Loucy (cell line): ENCODE results near the gene NETO2.
"Not testable (repeated sequence)": the region's sequence is repeated elsewhere in the genome, so short reads cannot be mapped to it uniquely, and the experiment has no call there.

Source experiments
- H2AFZ ChIP-seq: fragments of 200-600 bp; sonication (generic); 2 replicates; pipeline ENCODE4 v1.6.0; 2016; ENCODE audit warnings: antibody characterized with exemption, mild to moderate bottlenecking, low read length, moderate library complexity
- H3F3A ChIP-seq: fragments of 200-600 bp; 2 replicates; pipeline ENCODE4 v1.6.0; 2016; ENCODE audit warnings: antibody characterized with exemption, low read depth, mild to moderate bottlenecking
- H3K27me3 ChIP-seq: fragments of 200-600 bp; sonication (generic); 2 replicates; pipeline ENCODE4 v1.6.1; 2014; ENCODE audit warnings: low read length, mild to moderate bottlenecking; ENCODE audit not compliant: insufficient read depth, poor library complexity, severe bottlenecking
- H3K36me3 ChIP-seq: fragments of 200-600 bp; sonication (generic); 2 replicates; pipeline ENCODE4 v1.6.1; 2016; ENCODE audit warnings: low read length; ENCODE audit not compliant: insufficient read depth
- H3K4me1 ChIP-seq: fragments of 200-600 bp; sonication (generic); 2 replicates; pipeline ENCODE4 v1.5.1; 2014; ENCODE audit warnings: low read length, mild to moderate bottlenecking; ENCODE audit not compliant: insufficient read depth, poor library complexity, severe bottlenecking
- H3K4me2 ChIP-seq: fragments of 200-600 bp; sonication (generic); 2 replicates; pipeline ENCODE4 v1.6.0; 2014; ENCODE audit warnings: antibody characterized with exemption, low read length, low read depth, mild to moderate bottlenecking; ENCODE audit not compliant: poor library complexity, severe bottlenecking
- H3K4me3 ChIP-seq: fragments of 200-600 bp; sonication (generic); 2 replicates; pipeline ENCODE4 v1.5.1; 2014; ENCODE audit warnings: low read length, mild to moderate bottlenecking, mixed read lengths; ENCODE audit not compliant: poor library complexity, severe bottlenecking
- H3K79me2 ChIP-seq: fragments of 200-600 bp; sonication (generic); 2 replicates; pipeline ENCODE4 v1.6.1; 2014; ENCODE audit warnings: low read length; ENCODE audit not compliant: insufficient read depth
- H3K9ac ChIP-seq: fragments of 200-600 bp; sonication (generic); 2 replicates; pipeline ENCODE4 v1.6.0; 2014; ENCODE audit warnings: mild to moderate bottlenecking, low read depth, low read length, moderate library complexity; ENCODE audit not compliant: poor library complexity, severe bottlenecking
- H3K9me2 ChIP-seq: fragments of 200-600 bp; sonication (generic); replicated peaks from 2 replicates; pipeline ENCODE4 v1.6.1; 2016; ENCODE audit warnings: low read depth, low read length, mixed read lengths
- H3K9me3 ChIP-seq: fragments of 200-600 bp; sonication (generic); 2 replicates; pipeline ENCODE4 v1.6.1; 2014; ENCODE audit warnings: mild to moderate bottlenecking, antibody characterized with exemption, low read length, low read depth; ENCODE audit not compliant: insufficient read depth
- H4K20me1 ChIP-seq: fragments of 200-600 bp; sonication (generic); 2 replicates; pipeline ENCODE4 v1.6.0; 2014; ENCODE audit warnings: antibody characterized with exemption, low read length, mild to moderate bottlenecking; ENCODE audit not compliant: insufficient read depth, poor library complexity, severe bottlenecking
- CTCF ChIP-seq: fragments of 200-600 bp; sonication (generic); conservative IDR thresholded peaks from 2 replicates; pipeline ENCODE4 v1.5.1; 2014; ENCODE audit warnings: mild to moderate bottlenecking, antibody characterized with exemption, low read length
- EZH2phosphoT487 ChIP-seq: fragments of 200-600 bp; IDR thresholded peaks from 2 replicates; pipeline ENCODE4 v1.6.1; 2018; ENCODE audit warnings: antibody characterized with exemption, mild to moderate bottlenecking, moderate library complexity, borderline replicate concordance

The NETO2 gene

GRCh38 chr16:47139561-47140185, 4.1 kb downstream of the NETO2 start:
- Histone ChIP-seq H3F3A (no peaks in the 10 kb centered on the region), H3K79me2 (no peaks in the 10 kb centered on the region), H3K4me3 (no peak overlapping the region), H4K20me1 (no peaks in the 10 kb centered on the region), H3K9me2 (no peaks in the 10 kb centered on the region), H3K9me3 (no peaks in the 10 kb centered on the region), H3K9ac (no peak overlapping the region), H3K4me2 (no peak overlapping the region), H3K4me1 (peaks cover 15% of the 10 kb centered on the region), H3K27me3 (no peaks in the 10 kb centered on the region), H2AFZ (peak overlapping the region; percentile 54; the same call in 1 of the 2 replicates), H3K36me3 (no peaks in the 10 kb centered on the region)
- TF ChIP-seq EZH2phosphoT487 (no peak), CTCF (no peak)

GRCh38 chr16:47137925-47138324, 5.8 kb downstream of the NETO2 start:
- not testable (repeated sequence) for H3K9me3 ChIP-seq, H3K4me2 ChIP-seq, H3K4me3 ChIP-seq, H3K79me2 ChIP-seq, H3K9me2 ChIP-seq, H3K9ac ChIP-seq, H3K27me3 ChIP-seq, H2AFZ ChIP-seq, H4K20me1 ChIP-seq, H3F3A ChIP-seq, H3K36me3 ChIP-seq
- peaks cover 15% of the 10 kb centered on the region for H3K4me1 ChIP-seq

- no peaks in the 10 kb centered on the region for H3K9me3 ChIP-seq
- no peaks in the 10 kb centered on the region for H3F3A ChIP-seq
- no peaks in the 10 kb centered on the region for H3K9me2 ChIP-seq
- TF ChIP-seq CTCF (no peak), EZH2phosphoT487 (no peak)
- no peak overlapping the region for H3K4me2 ChIP-seq
- no peaks in the 10 kb centered on the region for H4K20me1 ChIP-seq
- H3K9ac ChIP-seq = no peak overlapping the region
- peaks cover 15% of the 10 kb centered on the region for H3K4me1 ChIP-seq
- no peaks in the 10 kb centered on the region for H3K79me2 ChIP-seq
- no peak overlapping the region; the same call in 1 of the 2 replicates for H2AFZ ChIP-seq
- no peaks in the 10 kb centered on the region for H3K36me3 ChIP-seq
- H3K27me3 ChIP-seq = no peaks in the 10 kb centered on the region
- H3K4me3 ChIP-seq = no peak overlapping the region
These were observed 7.5 kb downstream of the NETO2 start for GRCh38 chr16:47136099-47136842.
